Measurements from ENCODE around the gene PHF10.
"Not testable (repeated sequence)": the region's sequence is repeated elsewhere in the genome, so short reads cannot be mapped to it uniquely, and the experiment has no call there.

PHF10 gene

DNA sequence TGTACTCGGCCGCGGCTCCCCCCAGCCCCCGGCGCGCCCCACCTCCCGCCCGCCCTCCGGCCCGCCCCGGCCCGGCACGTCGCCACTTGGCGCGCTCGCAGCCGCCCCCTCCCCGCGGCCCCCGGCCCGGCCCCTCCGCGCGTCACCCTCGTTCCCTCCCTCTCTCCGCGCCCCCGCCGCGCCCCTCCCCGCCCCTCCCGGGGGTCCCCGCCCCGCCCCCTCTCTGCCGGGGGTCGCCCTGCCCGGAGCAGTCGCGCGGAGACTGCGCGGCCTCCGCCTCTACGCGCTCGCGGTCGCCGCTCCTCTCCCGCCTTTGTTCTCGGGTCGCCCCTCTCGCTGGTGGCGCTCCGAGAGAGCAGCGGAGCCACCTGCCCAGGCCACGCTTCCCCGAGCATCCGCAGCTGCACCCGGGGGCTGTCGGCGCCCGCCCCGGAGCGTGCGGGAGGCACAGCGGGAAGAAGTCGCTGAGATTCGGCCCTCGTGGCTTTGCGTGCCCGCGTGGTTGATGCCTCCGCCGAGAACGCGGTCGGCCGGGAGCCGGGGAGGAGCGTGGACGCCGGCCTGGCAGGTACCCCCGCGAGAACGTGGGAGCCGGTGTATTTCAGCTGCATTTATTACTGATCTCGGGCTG lies at the start of gene PHF10:
Gene PHF10 (minus strand): TSS at position 7 of the 631 bp plus-strand sequence. CDS start 569 bp downstream, outside the sequence.
- peak; percentile 94 for DNase-seq (ENCODE audit: low spot score)

GRCh38 chr6:169766921-169767736 lies 42.8 kb upstream of the PHF10 start:
- no peak for DNase-seq (ENCODE audit: low spot score)

- DNase-seq (ENCODE audit: low spot score) = no peak
Measured at GRCh38 chr6:169766232-169766631, 41.9 kb upstream of the PHF10 start.

GRCh38 chr6:169765789-169766188 lies 41.5 kb upstream of the PHF10 start:
- DNase-seq (ENCODE audit: low spot score) = not testable (repeated sequence)

GRCh38 chr6:169763881-169764280 lies 39.6 kb upstream of the PHF10 start:
- DNase-seq (ENCODE audit: low spot score) = no peak

GRCh38 chr6:169763308-169763707 lies 39.0 kb upstream of the PHF10 start:
- no peak for DNase-seq (ENCODE audit: low spot score)

DNA sequence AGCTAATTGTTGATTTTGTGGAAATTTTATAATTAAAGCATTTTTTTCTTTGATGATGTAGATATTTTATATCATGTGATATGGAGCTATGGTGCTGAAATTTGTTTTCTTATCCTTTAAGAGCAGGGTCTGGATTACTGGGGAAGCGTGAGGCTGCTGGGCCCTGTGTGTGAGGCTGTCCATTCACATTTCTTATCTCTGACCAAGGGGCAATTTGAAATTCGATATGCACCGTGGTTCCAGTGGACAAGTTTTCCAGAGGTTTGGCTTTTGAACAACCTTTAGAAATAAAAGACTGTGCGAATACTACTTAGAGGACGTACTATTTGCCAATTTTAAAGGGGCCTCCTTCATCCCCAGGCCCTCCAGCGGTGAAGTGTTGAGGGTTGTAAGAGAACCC lies 30.9 kb upstream of the PHF10 start:
- DNase-seq (ENCODE audit: low spot score) = no peak

GRCh38 chr6:169752074-169752623 lies 27.8 kb upstream of the PHF10 start:
- DNase-seq (ENCODE audit: low spot score) = no peak

DNA sequence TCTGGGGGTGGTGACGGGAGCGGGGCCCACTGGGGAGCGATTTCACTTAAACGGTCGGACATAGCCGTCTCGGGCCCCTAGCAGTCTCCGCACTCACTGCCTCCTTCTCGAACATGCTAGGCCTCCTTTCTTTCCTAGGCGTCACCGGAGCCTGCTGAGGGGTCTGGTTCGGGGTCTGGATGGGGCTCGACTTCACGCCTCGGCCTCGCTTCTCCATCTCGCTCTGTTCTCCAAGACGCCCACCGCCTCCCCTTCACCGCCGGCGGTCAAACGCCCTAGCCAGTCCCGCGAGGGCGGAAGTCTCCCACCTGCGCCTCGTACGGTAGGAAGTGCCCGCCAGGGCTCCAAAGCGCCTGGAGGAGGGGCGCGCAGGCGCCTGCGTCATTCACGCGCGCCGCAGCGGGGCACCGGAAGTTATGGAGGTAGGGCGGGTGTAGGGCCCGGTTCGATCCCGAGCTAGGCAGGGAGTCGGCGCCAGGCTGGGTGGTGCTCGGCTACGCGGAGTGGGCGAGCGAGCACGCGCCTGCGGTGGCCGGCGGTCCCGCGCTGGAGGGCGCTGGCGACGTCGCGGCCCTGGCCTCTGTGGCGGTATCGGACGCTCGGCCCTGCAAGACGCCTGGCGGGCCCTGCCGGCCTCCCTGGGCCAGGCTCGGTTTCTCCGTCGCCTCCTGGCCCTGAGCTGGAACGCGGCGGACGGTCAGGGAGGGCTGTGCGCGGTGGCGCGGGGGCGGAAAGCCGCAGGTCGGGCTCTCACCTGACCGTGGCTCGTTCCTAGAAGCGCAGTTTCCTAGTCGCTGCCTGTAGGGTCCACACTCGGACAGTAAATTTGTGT lies 27.2 kb upstream of the PHF10 start, which contains the start of the genes DYNLT2 and ERMARD:
Gene DYNLT2 (minus strand): TSS at position 331 of the 832 bp plus-strand sequence. CDS start 114 bp downstream, at position 217.
Gene ERMARD (plus strand): TSS at position 381 of the 832 bp plus-strand sequence. CDS start 36 bp downstream, at position 417.
- DNase-seq (ENCODE audit: low spot score) = peak; percentile 95

- no peak for DNase-seq (ENCODE audit: low spot score)
Measured at GRCh38 chr6:169746556-169746955, 22.3 kb upstream of the PHF10 start.

GRCh38 chr6:169745405-169745804 lies 21.1 kb upstream of the PHF10 start:
- no peak for DNase-seq (ENCODE audit: low spot score)

DNA sequence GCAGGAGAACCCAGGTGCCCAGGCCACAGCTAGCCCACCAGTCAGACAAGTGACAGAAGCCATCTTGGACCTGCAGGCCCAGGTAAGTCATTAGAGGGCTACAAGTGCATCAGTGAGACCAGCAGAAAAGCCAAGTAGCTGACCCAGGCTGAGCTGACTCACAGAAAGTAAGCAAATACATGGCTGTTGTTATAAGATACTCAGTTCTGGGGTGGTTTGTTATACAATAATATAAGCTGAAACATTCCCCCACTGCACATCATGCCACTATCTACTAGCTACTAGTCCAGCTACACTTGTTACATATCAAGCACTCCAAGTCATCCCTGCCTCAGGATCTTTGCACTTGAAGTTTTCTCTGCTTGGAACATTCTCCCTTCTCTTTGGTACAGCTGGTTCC lies 17.0 kb upstream of the PHF10 start:
- no peak for DNase-seq (ENCODE audit: low spot score)

GRCh38 chr6:169738976-169739529 lies 14.8 kb upstream of the PHF10 start:
- DNase-seq (ENCODE audit: low spot score) = no peak

GRCh38 chr6:169738204-169738975 lies 14.1 kb upstream of the PHF10 start:
- DNase-seq (ENCODE audit: low spot score) = peak; percentile 72

GRCh38 chr6:169729961-169730360 lies 5.7 kb upstream of the PHF10 start:
- DNase-seq (ENCODE audit: low spot score) = no peak

DNA sequence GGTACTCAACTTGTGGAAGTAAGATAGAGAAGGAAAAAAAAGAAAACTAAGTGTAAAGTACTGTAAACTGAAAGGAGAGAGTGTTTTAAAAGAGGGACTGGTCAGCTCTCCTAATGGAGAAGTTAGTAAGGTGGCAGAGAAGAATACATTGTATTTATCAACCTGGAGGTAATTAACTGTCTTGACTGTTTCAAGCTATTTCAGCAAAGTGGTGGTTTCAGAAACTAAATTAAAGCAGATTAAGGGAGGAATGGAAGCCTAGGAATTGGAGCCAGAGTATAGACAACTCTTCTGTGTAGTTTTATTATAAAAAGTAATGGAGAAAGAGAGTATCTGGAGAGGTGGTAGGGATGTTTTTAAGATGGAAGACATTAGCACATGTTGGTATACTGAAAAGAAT lies 2.7 kb upstream of the PHF10 start:
- DNase-seq (ENCODE audit: low spot score) = no peak

- DNase-seq (ENCODE audit: low spot score) = no peak
Measured at GRCh38 chr6:169726049-169726400, 1.7 kb upstream of the PHF10 start.

DNA sequence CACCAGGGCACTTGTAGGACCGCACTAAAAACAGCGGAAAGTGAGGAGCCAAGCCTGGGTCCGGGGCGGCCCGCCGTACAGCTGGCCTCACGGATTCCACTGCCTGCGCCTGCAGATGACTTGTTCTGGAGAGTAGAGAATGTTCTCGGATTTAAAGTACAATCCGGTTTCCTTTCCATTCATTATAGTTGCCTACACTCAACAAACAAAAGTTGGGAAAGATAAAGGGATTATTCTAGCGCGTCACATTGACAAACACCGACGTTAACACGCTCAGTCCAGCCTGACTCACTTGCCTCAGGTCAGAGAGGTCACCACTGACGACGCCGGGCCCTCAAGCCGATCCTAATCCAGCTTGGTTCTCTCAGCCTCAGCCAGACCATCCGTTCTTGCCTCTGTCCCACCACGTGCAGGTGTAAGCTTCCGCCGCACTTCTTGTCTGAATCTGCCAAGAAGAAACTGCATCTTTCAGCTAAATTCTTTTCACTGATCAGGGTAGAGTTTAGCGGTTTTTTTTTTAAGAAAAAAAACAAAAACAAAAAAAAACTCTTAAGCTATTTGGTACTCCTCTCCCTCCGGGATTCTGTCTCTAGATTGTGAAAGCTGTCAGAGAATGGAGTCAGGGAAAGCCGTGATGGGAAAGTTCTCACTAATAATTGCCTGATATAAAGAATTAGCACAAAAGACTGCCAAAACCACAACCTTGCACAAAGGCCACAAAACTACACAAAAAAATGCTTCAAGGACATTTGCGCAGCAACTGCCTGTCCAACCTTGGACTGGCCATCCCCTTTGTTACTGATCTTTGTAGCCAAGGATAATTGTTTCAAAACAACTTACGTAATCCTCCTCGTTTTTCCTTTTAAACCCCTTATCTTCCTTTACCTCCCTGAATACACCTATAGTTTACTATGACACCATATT lies 1.1 kb upstream of the PHF10 start:
- DNase-seq (ENCODE audit: low spot score) = peak; percentile 43

DNA sequence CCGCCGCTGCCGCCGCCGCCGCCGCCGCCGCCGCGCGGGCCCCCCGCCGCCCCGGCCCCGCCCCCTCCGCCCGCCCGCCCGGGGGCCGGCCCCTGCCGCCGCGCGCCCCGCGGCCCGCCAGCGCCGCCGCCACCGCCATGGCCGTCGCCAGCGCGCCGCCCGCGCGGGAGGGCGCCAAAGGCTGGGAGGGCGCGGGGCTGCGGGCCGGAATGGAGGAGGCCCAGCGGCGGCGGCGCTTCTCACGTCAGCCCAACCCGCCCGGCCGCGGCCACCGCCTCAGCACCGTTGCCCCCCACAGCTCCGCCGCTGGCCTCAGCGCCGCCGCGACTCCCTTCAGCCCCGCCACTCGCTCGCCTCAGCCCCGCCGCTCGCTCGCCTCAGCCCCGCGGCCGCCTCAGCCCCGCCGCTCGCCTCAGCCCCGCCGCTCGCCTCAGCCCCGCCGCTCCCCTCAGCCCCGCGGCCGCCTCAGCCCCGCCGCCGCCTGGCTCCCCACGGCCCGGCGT lies 258 bp downstream of the PHF10 start:
- DNase-seq (ENCODE audit: low spot score) = peak; percentile 84
